Stimulated activated effector memory CD8-positive, alpha-beta T cell treated with anti-CD3 and anti-CD28 coated beads, Interleukin-12 subunit alpha, Interleukin-12 subunit beta, amount 100 ng/mL, for 72 hours (primary cell): ENCODE measurements around the gene PA2G4.

Source experiments
- ATAC-seq: fragments of 150-1000 bp; cut with Tn5 transposase; 2 replicates; pipeline ENCODE4 v1.10.0; 2021
- DNase-seq, 2 donors: peaks; one replicate each; pipeline ENCODE4 v3.0.0; 2021 to 2022; ENCODE audit warnings: low spot score in 2 of 2
- H3K27ac Mint-ChIP-seq: one replicate; pipeline ENCODE4 v1.8.0; 2022; ENCODE audit warnings: mild to moderate bottlenecking, mixed read lengths
- H3K36me3 Mint-ChIP-seq: one replicate; pipeline ENCODE4 v1.8.0; 2022; ENCODE audit warnings: mild to moderate bottlenecking, mixed read lengths
- H3K4me1 Mint-ChIP-seq: one replicate; pipeline ENCODE4 v1.8.0; 2022; ENCODE audit warnings: mixed read lengths
- H3K4me3 Mint-ChIP-seq: one replicate; pipeline ENCODE4 v1.8.0; 2022; ENCODE audit warnings: mild to moderate bottlenecking, mixed read lengths
- H3K9me3 Mint-ChIP-seq: one replicate; pipeline ENCODE4 v1.8.0; 2022; ENCODE audit warnings: mixed read lengths

Gene PA2G4

DNA sequence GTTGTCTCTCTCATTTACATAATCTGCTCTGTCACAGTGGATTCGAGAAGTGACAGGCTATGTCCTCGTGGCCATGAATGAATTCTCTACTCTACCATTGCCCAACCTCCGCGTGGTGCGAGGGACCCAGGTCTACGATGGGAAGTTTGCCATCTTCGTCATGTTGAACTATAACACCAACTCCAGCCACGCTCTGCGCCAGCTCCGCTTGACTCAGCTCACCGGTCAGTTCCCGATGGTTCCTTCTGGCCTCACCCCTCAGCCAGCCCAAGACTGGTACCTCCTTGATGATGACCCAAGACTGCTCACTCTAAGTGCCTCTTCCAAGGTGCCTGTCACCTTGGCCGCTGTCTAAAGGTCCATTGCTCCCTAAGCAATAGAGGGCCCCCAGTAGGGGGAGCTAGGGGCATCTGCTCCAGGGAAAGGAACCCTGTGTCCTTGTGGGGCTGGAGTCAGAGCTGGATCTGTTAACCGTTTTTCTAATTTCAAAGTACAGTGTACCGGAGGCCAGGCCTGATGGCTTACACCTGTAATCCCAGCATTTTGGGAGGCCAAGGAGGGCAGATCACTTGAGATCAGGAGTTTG, 19.3 kb upstream of the PA2G4 start:
- no peak overlapping the region for H3K4me3 Mint-ChIP-seq
- no peaks in the 10 kb centered on the region for H3K9me3 Mint-ChIP-seq
- peaks cover 5% of the 10 kb centered on the region for H3K36me3 Mint-ChIP-seq
- DNase-seq (peak; percentile 18 to 64), ATAC-seq (peak; percentile 64)
- H3K4me1 Mint-ChIP-seq = peaks cover 7% of the 10 kb centered on the region
- no peak overlapping the region for H3K27ac Mint-ChIP-seq

GRCh38 chr12:56086096-56086495, 18.3 kb upstream of the PA2G4 start:
- Mint-ChIP-seq H3K4me1 (peaks cover 3% of the 10 kb centered on the region), H3K4me3 (no peak overlapping the region), H3K9me3 (no peaks in the 10 kb centered on the region), H3K36me3 (peaks cover 5% of the 10 kb centered on the region), H3K27ac (no peak overlapping the region)
- no peak for DNase-seq
- no peak for ATAC-seq

- no peak for ATAC-seq
- Mint-ChIP-seq H3K4me1 (no peaks in the 10 kb centered on the region), H3K36me3 (peaks cover 5% of the 10 kb centered on the region), H3K9me3 (no peaks in the 10 kb centered on the region), H3K27ac (no peak overlapping the region), H3K4me3 (no peak overlapping the region)
- DNase-seq = no peak
Measured at GRCh38 chr12:56086608-56087007, 17.8 kb upstream of the PA2G4 start.

DNA sequence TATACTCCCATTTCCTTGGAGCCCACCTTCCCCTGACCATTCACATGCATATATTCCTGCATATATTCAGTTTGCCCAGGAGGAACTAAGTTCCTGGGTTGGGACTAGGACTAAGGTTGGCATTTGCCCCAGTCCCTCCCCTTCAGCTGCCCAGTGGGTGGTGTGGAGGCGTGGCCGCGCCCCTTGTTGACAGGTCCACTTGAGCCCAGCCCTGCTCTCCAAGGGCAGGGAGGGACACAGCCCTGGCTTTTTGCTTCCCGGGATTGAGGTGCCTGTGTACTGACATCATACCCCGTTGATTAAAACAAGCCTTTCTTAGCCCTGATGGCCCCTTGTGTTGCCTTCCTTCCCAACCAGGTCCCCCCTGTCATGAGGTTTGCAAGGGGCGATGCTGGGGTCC, 17.1 kb upstream of the PA2G4 start:
- no peaks in the 10 kb centered on the region for H3K4me1 Mint-ChIP-seq
- ATAC-seq (no peak), DNase-seq (no peak)
- peaks cover 5% of the 10 kb centered on the region for H3K36me3 Mint-ChIP-seq
- H3K9me3 Mint-ChIP-seq = no peaks in the 10 kb centered on the region
- H3K27ac Mint-ChIP-seq = no peak overlapping the region
- no peak overlapping the region for H3K4me3 Mint-ChIP-seq

- DNase-seq (no peak), ATAC-seq (no peak)
- Mint-ChIP-seq H3K9me3 (no peaks in the 10 kb centered on the region), H3K4me3 (no peak overlapping the region), H3K36me3 (no peaks in the 10 kb centered on the region), H3K4me1 (peaks cover 15% of the 10 kb centered on the region), H3K27ac (no peak overlapping the region)
Measured at GRCh38 chr12:56097738-56098137, 6.6 kb upstream of the PA2G4 start.

GRCh38 chr12:56098592-56098991, 5.8 kb upstream of the PA2G4 start:
- H3K4me1 Mint-ChIP-seq = peaks cover 24% of the 10 kb centered on the region
- peaks cover 6% of the 10 kb centered on the region for H3K36me3 Mint-ChIP-seq
- no peak overlapping the region for H3K4me3 Mint-ChIP-seq
- DNase-seq = no peak
- no peak overlapping the region for H3K27ac Mint-ChIP-seq
- no peaks in the 10 kb centered on the region for H3K9me3 Mint-ChIP-seq
- ATAC-seq = no peak

GRCh38 chr12:56099787-56100186, 4.6 kb upstream of the PA2G4 start:
- peaks cover 18% of the 10 kb centered on the region for H3K36me3 Mint-ChIP-seq
- ATAC-seq (no peak), DNase-seq (no peak)
- H3K4me3 Mint-ChIP-seq = no peak overlapping the region
- H3K4me1 Mint-ChIP-seq = peaks cover 35% of the 10 kb centered on the region
- H3K27ac Mint-ChIP-seq = peak overlapping the region; percentile 68
- H3K9me3 Mint-ChIP-seq = no peaks in the 10 kb centered on the region

DNA sequence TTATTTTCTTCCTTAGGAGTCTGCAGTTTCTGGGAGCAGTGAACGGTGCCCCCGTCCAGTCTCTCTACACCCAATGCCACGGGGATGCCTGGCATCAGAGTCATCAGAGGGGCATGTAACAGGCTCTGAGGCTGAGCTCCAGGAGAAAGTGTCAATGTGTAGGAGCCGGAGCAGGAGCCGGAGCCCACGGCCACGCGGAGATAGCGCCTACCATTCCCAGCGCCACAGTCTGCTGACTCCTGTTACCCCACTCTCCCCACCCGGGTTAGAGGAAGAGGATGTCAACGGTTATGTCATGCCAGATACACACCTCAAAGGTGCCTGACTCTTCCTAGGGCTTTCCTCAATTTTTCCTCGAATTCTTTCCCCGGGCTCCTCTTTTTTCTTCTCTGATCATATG, 3.3 kb upstream of the PA2G4 start:
- peaks cover 43% of the 10 kb centered on the region for H3K4me1 Mint-ChIP-seq
- DNase-seq (no peak), ATAC-seq (no peak)
- H3K27ac Mint-ChIP-seq = peak overlapping the region; percentile 99
- no peak overlapping the region for H3K4me3 Mint-ChIP-seq
- H3K36me3 Mint-ChIP-seq = peaks cover 31% of the 10 kb centered on the region
- H3K9me3 Mint-ChIP-seq = no peaks in the 10 kb centered on the region

DNA sequence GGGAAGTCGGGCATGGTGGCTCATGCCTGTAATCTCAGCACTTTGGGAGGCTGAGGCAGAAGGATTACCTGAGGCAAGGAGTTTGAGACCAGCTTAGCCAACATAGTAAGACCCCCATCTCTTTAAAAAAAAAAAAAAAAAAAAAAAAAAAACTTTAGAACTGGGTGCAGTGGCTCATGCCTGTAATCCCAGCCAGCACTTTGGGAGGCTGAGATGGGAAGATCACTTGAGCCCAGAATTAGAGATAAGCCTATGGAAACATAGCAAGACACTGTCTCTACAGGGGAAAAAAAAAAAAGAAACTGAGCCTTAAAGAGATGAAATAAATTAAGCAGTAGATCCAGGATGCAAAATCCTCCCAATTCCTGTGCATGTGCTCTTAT, 1.7 kb upstream of the PA2G4 start:
- Mint-ChIP-seq H3K4me1 (peaks cover 56% of the 10 kb centered on the region), H3K9me3 (no peaks in the 10 kb centered on the region), H3K27ac (peak overlapping the region; percentile 99), H3K36me3 (peaks cover 47% of the 10 kb centered on the region), H3K4me3 (peak overlapping the region; percentile 100)
- DNase-seq (no peak), ATAC-seq (no peak)

DNA sequence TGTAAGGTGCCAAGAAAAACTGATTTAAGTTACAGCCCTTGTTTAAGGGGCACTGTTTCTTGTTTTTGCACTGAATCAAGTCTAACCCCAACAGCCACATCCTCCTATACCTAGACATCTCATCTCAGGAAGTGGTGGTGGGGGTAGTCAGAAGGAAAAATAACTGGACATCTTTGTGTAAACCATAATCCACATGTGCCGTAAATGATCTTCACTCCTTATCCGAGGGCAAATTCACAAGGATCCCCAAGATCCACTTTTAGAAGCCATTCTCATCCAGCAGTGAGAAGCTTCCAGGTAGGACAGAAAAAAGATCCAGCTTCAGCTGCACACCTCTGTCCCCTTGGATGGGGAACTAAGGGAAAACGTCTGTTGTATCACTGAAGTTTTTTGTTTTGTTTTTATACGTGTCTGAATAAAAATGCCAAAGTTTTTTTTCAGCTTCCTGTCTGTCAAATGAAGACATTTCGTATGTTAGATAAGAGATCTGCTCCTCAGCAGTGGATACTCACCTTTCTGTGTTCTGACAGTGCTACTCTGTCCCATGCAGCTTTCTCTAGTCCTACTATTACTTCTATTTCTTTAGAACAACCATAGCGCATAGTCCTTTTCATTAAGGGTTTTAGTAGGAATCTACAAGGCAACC, 1.2 kb upstream of the PA2G4 start:
- H3K27ac Mint-ChIP-seq = peak overlapping the region; percentile 99

DNA sequence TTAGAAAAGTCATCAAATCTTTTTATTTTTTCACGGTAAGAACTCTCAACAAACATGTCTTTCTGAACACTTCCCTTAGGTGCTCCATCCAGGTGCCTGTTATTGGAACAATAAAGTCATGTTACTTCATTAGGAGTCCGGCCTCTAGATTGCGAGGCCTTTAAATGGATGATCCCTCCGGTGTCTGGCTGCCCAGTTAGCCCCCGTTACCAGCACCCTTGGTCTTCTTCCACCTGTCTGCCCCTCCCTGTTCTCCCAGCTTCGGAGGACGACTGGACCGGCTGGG, 593 bp upstream of the PA2G4 start:
- no peak for ATAC-seq

More for the DNA sequence above, 1.2 kb upstream of the PA2G4 start:
- Mint-ChIP-seq H3K36me3 (peaks cover 52% of the 10 kb centered on the region), H3K9me3 (no peaks in the 10 kb centered on the region), H3K4me1 (peaks cover 56% of the 10 kb centered on the region), H3K4me3 (peak overlapping the region; percentile 100)
- DNase-seq = peak in 1 of 2 donors; percentile 59
- peak; percentile 4 for ATAC-seq

DNA sequence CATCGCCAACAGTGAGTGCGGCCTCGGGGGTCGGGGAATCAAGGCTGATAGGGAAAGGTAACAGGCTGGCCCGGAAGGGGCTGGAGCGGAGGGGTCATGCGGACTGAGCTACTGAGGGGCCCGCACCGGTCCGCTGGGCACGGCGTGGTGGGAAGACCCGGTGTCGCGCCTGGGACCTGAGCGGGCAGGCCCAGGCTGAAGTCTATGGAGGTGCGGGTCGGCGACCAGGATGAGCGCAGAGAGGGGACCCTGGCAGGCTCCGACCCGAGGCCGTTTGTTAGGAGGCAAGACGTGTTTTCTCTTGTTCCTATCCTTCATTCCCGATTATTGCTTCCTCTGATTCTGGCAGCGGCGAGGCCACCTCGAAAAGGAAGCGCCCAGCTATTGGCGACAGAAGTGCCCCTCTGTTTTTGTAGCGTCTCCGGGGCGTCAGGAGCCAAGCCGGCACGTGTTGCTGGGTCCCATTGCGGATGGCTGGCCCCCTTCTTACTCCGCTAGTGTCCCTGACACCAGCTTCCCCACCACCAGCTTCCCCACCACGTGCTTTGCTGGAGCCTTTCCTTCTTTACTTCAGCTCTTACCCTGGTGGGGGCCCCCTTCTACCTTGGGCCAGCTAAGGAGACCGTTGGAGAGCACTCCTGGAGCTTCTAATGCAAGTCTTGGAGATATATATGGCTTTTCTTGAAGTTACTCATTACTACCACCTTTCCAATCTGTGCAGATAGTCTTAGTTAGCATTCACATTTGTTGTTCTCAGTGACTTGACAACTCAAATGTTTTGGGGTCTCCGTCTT, 653 bp downstream of the PA2G4 start:
- Mint-ChIP-seq H3K36me3 (peaks cover 70% of the 10 kb centered on the region), H3K4me1 (peaks cover 56% of the 10 kb centered on the region)
- no peak for DNase-seq

More for the DNA sequence above, 593 bp upstream of the PA2G4 start:
- peak overlapping the region; percentile 99 for H3K27ac Mint-ChIP-seq
- H3K9me3 Mint-ChIP-seq = no peaks in the 10 kb centered on the region
- no peak for DNase-seq
- peaks cover 58% of the 10 kb centered on the region for H3K36me3 Mint-ChIP-seq
- peaks cover 56% of the 10 kb centered on the region for H3K4me1 Mint-ChIP-seq
- H3K4me3 Mint-ChIP-seq = peak overlapping the region; percentile 100

GRCh38 chr12:56105609-56105902, 1.2 kb downstream of the PA2G4 start:
- DNase-seq (no peak), ATAC-seq (no peak)
- Mint-ChIP-seq H3K27ac (peak overlapping the region; percentile 99), H3K4me3 (peak overlapping the region; percentile 100), H3K4me1 (peaks cover 56% of the 10 kb centered on the region), H3K36me3 (peaks cover 76% of the 10 kb centered on the region), H3K9me3 (no peaks in the 10 kb centered on the region)

More for the DNA sequence above, 653 bp downstream of the PA2G4 start:
- ATAC-seq = peak; percentile 14
- H3K27ac Mint-ChIP-seq = peak overlapping the region; percentile 99
- H3K9me3 Mint-ChIP-seq = no peaks in the 10 kb centered on the region
- H3K4me3 Mint-ChIP-seq = peak overlapping the region; percentile 100

GRCh38 chr12:56107242-56107641, 2.9 kb downstream of the PA2G4 start:
- Mint-ChIP-seq H3K9me3 (no peaks in the 10 kb centered on the region), H3K36me3 (peaks cover 92% of the 10 kb centered on the region), H3K4me3 (peak overlapping the region; percentile 100), H3K4me1 (peaks cover 46% of the 10 kb centered on the region), H3K27ac (no peak overlapping the region)
- no peak for ATAC-seq
- DNase-seq = no peak

- no peak for ATAC-seq
- DNase-seq = no peak
- Mint-ChIP-seq H3K4me3 (no peak overlapping the region), H3K27ac (peak overlapping the region; percentile 7), H3K9me3 (no peaks in the 10 kb centered on the region), H3K4me1 (peaks cover 18% of the 10 kb centered on the region), H3K36me3 (peaks cover 94% of the 10 kb centered on the region)
Measured at GRCh38 chr12:56110571-56110970, 6.2 kb downstream of the PA2G4 start.

- H3K4me1 Mint-ChIP-seq = peaks cover 20% of the 10 kb centered on the region
- no peak overlapping the region for H3K4me3 Mint-ChIP-seq
- DNase-seq (no peak), ATAC-seq (no peak)
- no peaks in the 10 kb centered on the region for H3K9me3 Mint-ChIP-seq
- peaks cover 89% of the 10 kb centered on the region for H3K36me3 Mint-ChIP-seq
- peak overlapping the region; percentile 83 for H3K27ac Mint-ChIP-seq
Measured at GRCh38 chr12:56114084-56114483, 9.7 kb downstream of the PA2G4 start.
